ENCODE data around the gene PIM1.

PIM1 gene

DNA sequence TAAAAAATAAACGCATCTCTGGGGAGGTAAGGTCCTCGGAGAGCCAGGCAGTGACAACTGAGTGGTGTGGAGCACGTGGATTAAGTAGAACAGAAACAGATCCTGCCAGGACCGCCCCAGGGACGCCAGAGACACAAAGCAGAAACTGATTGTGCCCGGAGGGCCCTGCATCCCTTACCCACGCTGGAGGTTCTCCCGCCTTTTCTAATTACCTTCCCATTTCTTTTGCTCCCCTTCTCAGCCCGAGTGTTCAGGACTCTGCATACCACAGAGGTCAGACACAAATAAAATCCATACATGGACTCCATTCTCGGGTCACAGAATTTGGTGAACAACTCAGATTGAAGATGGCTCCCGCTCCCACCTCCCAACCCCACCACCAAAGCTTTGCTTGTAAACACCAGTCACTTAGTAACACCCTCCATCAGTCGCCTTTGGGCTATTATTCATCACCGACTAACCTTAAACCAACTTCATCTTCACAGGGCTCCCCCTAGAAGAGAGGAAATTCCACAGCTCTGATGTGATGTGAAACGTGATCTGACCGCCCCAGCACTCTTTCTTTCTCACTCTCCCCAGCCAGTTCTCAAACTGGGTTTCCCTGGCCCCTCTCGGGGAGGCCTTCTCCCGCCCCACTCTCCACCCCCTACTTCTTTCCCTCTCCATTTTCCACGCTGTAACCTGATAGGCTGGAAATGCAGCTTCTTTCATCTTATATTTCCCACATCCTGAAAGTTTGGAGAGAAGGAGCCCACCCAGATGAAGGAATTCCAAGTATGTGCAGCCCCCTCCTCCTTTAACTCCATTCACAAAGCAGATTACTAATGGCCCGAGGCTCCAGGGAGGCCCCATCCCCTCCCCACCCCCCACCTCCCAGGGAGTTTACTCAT is 32.5 kb upstream of the PIM1 start:
- DNase-seq (ENCODE audit: low read depth in 2 of 2), result peak; percentile 6 to 18

- DNase-seq (ENCODE audit: low read depth in 2 of 2), result no peak
Measured at GRCh38 chr6:37138856-37139229, 31.1 kb upstream of the PIM1 start.

- no peak for DNase-seq (ENCODE audit: low read depth in 2 of 2)
Measured at GRCh38 chr6:37139230-37139962, 30.6 kb upstream of the PIM1 start.

DNA sequence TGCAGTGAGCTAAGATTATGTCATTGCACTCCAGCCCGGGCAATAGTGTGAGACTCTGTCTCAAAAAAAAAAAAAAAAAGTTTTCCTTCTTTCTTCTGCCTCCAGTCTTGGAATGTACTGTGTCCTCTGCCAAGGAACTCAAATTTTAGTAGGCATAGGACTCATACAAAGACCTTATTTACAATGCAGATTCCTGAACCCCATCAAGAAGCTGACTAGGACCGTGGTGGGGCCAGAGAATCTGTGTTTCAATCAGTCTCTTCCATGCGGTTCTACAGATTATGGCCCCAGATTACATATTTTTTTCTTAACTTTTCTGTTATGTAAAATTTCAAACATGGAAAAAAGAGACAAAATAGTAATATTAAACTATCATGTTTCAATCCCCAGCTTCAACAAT is 29.8 kb upstream of the PIM1 start:
- DNase-seq (ENCODE audit: low read depth in 2 of 2), result no peak

GRCh38 chr6:37141281-37142049 is 28.5 kb upstream of the PIM1 start:
- no peak for DNase-seq (ENCODE audit: low read depth in 2 of 2)

GRCh38 chr6:37142050-37142614 is 27.8 kb upstream of the PIM1 start:
- DNase-seq (ENCODE audit: low read depth in 2 of 2), result no peak

GRCh38 chr6:37143585-37143984 is 26.4 kb upstream of the PIM1 start:
- no peak for DNase-seq (ENCODE audit: low read depth in 2 of 2)

DNA sequence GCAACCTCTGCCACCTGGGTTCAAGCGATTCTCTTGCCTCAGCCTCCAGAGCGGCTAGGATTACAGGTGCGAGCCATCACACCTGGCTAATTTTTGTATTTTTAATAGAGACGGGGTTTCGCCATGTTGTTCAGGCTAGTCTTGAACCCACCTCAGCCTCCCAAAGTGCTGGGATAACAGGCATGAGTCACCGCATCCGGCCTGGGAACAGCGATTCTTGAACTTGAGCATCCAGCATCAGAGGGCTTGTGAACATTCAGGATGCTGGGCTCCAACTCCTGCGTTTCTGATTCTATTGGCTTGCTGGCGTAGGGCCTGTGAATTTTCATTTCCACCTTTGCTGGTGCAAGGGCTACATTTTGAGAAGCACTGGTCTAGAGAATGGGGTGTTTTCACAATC is 24.5 kb upstream of the PIM1 start:
- no peak for DNase-seq (ENCODE audit: low read depth in 2 of 2)

DNA sequence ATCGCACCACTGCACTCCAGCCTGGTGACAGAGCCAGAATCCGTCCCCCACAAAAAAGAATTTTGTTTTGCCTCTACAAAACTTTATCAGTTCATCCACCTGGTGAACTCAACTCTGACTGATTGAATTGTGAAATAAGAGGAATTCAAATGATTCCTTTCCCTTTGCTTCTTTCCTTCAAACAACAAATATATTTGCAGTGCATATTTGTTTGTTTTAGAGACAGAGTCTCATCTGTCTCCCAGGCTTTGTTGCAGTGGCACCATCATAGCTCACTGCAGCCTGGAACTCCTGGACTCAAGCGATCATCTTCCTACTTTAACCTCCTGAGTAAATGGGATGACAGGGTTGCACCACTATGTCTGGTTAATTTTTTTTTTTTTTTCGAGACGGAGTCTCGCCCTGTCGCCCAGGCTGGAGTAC is 23.2 kb upstream of the PIM1 start:
- no peak for DNase-seq (ENCODE audit: low read depth in 2 of 2)

- no peak for DNase-seq (ENCODE audit: low read depth in 2 of 2)
Measured at GRCh38 chr6:37149745-37150144, 20.2 kb upstream of the PIM1 start.

- DNase-seq (ENCODE audit: low read depth in 2 of 2), result no peak
Measured at GRCh38 chr6:37150314-37150713, 19.6 kb upstream of the PIM1 start.

GRCh38 chr6:37155394-37156312 is 14.3 kb upstream of the PIM1 start:
- DNase-seq (ENCODE audit: low read depth in 2 of 2), result peak in 1 of 2 donors; percentile 24

DNA sequence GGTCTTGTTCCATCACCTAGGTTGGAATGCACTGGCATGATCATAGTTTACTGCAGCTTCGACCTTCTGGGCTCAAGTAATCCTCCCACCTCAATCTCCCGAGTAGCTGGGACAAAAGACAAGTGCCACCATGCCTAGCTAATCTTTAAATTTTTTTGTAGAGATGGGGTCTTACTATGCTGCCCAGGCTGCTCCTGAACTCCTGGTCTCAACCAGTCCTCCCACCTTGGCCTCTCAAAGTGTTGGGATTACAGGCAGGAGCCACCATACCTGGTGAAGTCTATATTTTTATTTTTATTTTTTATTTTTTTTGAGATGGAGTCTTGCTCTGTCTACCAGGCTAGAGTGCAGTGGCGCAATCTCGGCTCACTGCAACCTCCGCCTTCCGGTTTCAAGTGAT is 11.4 kb upstream of the PIM1 start:
- no peak for DNase-seq (ENCODE audit: low read depth in 2 of 2)

- DNase-seq (ENCODE audit: low read depth in 2 of 2), result no peak
Measured at GRCh38 chr6:37160922-37161778, 8.8 kb upstream of the PIM1 start.

DNA sequence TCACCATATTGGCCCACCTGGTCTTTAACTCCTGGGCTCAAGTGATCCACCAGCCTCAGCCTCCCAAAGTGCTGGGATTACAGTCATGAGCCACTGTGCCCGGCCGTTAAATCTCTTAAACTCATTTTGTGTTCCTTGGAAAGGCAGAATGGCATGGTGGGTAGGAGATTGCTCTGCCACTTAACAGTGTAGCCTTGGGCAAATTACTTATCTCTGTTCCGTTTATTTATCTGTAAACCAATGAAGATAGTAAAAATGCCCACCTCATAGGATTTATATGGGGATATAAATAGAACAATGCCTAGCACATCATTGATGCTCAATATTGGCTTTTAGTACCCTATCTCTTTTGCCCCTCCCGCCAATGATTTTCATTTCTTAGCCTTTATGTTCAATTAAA is 7.2 kb upstream of the PIM1 start:
- no peak for DNase-seq (ENCODE audit: low read depth in 2 of 2)

- DNase-seq (ENCODE audit: low read depth in 2 of 2), result no peak
Measured at GRCh38 chr6:37168163-37168758, 1.7 kb upstream of the PIM1 start.

DNA sequence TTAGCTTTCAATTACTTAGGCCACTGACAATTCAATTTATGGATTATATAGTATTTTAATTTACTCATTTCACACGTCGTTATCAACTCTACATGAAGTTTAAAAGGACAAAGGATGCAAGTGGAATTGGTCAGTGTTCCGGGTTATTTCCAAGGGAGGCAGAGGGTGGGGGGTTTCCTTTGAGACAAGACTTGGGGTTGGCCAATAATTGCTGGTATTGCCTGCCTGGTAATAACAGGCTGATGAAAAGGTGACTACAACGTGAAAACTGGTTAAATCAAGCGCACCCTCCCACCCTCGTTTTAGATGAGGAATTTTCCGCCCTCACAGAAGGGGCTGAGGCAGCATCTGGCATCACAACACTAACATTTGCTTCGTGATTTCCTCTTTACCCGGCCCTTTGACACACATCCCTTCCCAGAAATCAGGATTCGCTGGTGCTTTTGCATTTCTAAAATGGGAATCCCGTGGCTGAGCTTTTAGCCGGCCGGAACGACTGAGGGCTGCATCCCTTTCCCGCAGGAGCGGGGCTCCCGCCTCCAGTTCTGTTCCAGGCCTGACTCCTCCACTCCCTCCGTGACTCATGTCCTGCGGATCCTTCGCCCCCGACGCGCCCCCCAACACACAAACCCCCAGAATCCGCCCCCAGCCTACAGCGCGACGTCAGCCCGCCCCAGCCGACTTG is 999 bp upstream of the PIM1 start:
- peak; percentile 76 to 82 for DNase-seq (ENCODE audit: low read depth in 2 of 2)

GRCh38 chr6:37170273-37171200 is 585 bp downstream of the PIM1 start:
- DNase-seq (ENCODE audit: low read depth in 2 of 2), result peak in 1 of 2 donors; percentile 31
